Globus pallidus (tissue), 1 donor: ENCODE results near the gene CD6.

Source experiments
- DNase-seq: peaks from one replicate; pipeline ENCODE4 v3.0.0-alpha.2; 2015; ENCODE audit warnings: low spot score

The CD6 gene

GRCh38 chr11:61008971-61009370 is 37.5 kb downstream of the CD6 start:
- DNase-seq = no peak

GRCh38 chr11:61009392-61010275 is 38.2 kb downstream of the CD6 start:
- no peak for DNase-seq

DNA sequence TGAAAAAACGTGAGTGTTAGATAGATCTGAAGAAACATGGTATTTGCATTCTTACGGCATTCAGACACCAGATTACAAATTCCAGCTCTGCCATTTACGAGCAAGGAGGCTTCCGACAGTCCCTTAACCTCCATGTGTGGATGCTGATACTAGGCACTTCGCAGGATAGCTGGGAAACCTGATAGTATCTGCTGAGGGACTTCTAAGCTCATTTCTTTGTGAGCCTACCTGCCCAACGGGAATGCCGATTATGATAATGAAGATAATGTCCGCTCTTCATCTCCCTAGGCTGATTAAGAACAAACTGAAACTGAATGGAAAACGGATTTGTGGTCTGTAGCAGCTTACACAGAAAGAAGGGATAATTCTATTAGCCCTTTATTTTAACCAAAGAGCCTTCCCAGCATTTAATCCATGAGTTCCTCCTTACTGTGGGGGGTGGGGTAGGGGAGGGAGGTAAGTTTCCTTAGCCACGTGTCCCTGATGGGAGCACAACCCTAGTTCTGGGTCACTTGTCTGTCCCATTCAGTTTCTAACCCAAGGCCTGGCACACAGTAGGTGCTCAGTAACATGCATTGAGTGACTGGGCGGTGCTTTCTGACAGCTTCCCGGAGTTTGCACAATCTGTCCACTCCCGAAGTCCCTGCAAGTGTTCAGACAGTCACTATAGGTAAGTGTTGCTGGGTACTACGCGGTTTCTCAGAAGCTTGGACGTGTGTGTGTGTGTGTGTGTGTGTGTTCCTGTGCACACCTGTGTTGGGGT is 39.2 kb downstream of the CD6 start:
- no peak for DNase-seq

- DNase-seq = no peak
Observed at GRCh38 chr11:61011229-61011870, 39.9 kb downstream of the CD6 start.

GRCh38 chr11:61011950-61012736 is 40.7 kb downstream of the CD6 start:
- DNase-seq = peak; percentile 27

DNA sequence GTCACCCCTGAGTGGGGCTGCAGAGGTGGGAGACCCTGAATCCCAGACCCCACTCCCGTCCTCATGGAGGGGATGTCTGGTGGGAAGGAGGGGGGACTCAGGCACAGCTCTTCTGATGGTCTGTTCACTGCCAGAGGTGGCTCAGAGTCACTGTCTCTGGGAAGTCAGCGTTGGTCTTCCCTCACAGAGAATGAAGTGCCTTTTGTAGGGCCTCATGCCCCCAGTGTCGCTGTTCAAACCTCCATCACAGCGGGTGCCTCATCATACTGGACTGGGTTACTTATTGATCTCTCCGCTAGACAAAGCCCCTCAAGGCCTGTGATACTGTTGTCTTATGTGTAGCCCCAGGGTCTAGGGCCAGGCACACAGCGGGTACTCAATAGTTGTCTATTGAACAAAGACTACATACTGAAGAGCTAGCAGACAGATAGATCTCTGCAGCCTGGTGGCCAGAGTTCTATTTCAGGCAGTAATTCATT is 41.3 kb downstream of the CD6 start:
- DNase-seq = no peak

GRCh38 chr11:61018059-61018458 is 46.6 kb downstream of the CD6 start:
- no peak for DNase-seq

DNA sequence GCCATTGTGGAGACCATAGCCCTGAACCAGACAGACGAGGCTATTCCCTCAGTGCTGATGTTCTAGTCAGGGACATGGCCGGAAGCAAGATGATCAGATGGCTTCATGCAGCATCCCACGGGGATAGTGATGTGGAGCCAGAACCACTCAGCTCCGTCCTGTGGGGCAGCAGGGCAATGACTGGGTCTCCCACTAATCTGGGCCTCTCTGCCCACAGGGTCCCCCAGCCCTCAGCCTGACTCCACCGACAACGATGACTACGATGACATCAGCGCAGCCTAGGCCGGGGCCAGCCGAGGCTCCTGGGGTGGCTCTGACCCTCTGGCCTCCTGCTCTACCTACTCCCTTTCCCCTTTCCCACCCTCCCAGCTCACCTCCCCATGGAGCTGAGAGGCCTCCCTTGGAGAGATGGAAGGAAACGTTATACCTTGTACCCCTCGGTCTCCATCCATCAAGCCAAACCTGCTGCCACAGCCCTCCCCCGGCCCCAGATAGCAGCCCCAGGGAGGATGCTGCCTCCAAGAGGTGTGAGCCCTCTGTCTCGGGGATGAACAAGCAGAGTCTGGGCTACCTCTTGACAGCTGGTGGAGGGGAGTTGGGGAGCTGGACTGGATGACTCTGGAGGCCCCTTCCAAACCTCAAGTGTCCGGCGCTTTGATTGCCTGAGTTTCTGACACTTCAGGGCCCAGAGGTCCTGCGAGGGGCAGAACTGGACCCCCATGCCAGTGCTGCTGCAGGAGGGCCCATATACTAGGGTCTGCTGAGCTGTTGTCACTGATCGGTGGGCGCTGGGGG is 47.8 kb downstream of the CD6 start:
- DNase-seq = no peak

DNA sequence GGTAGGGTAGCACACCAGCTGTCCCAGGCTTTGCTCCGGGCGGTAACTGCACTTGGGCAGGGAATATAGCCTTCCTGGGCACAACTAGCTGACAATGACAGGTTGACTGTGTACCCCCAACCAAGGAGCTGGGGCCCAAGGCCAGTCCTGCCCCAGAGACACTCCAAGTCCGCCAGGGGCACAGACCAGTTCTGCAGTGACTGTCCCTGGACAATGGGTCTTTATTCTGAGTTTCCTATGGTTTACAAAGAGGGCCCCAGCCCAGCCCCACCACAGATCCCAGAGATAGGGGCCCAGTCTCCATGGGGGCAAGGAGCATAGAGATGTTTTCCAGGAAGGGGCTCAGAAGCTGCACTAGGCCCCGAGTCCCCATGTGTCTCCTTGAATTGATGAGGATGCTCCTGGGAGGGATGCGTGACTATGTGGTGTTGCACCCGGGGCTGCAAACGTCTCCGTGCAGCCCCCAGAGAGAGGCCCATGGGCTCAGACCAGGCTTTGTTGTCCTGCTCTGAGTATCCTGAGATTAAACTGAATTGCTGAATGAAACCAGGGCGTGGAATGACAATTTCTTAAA is 48.4 kb downstream of the CD6 start:
- DNase-seq = no peak

DNA sequence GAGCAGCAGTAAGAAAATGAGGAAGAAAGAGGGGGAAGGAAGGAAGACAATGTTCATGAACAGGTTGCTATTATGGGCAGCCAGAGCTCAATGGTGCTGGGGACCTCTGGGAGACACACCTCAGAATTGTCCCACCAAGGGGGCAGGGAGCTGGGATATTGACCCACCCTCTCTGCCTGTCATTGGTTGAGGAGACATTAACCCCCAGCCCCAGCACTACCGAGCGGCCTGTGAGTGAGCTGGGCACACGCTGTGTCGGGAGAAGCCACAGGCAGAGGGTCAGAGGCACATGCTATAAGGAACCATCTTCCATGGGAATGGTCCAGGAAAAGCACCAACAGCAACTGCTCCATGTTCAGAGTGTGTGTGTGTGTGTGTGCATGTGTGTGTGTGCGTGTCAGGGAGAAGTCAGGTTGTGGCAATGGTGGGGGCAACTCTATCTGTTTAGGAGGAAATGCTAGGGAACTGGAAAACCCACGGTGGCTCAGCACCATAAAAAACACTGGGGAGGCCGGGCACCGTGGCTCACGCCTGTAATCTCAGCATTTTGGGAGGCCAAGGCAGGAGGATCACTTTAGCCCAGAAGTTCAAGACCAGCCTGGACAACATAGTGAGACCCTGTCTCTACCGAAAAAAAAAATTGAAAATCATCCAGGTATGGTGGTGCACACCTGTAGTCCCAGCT is 49.2 kb downstream of the CD6 start:
- DNase-seq = no peak

- DNase-seq = no peak
Observed at GRCh38 chr11:61021661-61022212, 50.3 kb downstream of the CD6 start.

DNA sequence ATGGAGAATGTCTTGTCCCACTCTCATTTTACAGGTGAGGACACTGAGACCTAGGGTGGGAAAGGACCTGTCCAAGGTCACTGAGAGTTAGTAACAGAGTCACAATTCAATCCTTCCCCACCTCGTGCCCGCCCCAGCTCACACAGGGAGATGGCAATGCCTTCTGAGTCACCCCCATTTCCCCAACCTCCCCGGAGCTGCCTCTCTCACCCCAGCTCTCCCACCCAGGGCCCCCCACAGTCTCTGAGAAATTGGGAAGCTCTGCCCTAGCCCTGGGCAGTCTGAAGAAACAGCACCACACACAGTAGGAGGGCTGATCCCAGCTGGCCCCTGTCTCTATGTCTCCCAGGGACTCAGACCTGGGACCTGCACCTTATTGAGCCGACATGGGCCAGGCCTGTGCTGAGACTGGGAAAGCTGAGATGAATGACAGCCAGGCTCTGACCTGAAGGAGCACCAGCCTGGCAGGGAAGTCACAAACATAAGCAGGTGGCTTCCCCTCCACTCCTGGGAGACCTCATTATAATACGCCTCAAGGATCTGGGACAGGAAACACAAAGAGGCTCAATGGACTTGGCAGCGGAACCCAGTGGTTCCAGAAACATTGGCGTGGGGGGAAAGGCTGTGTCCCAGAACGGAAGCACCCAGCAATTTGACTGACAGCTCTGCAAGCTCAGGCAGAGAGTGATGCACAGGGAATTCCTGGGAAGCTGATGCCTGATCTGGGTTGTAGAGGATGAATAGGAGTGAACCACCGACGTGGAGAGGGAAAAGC is 51.0 kb downstream of the CD6 start:
- DNase-seq = no peak

GRCh38 chr11:61023086-61023965 is 51.8 kb downstream of the CD6 start:
- no peak for DNase-seq

DNA sequence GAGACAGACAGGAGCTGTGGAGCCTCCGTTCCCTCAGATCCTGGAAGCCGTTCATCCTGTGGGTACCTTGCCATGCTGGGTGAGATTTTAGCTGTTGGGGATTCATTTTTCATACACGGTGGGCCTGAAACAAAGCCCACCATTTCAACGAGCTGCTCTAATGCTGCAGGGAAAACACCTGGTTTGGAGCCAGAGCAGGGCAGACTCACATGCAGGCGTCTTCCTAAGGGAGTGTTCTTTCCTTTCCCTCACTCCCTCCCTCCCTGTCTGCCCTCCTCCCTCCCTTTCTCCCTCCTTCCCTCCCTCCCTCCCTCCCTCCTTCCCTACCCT is 52.5 kb downstream of the CD6 start:
- DNase-seq = no peak

- DNase-seq = no peak
Observed at GRCh38 chr11:61024938-61025820, 53.7 kb downstream of the CD6 start.

DNA sequence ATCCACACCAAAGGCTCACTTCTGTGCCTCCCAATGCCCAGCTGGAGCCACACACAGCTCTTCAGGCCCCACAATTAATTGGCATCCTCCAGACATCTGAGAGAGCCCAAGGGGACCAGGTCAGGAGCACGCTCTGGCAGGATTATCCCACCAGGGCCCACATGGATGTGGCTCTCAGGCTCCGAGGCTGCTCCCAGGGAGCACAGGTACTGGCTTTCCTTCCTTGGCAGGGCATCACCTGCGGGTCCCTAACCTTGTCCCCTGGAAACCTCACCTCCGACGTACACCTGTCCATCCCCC is 54.3 kb downstream of the CD6 start:
- no peak for DNase-seq
